ENCODE measurements around the gene TSPAN10.
"Not testable (repeated sequence)": the region's sequence is repeated elsewhere in the genome, so short reads cannot be mapped to it uniquely, and the experiment has no call there.

Gene TSPAN10

DNA sequence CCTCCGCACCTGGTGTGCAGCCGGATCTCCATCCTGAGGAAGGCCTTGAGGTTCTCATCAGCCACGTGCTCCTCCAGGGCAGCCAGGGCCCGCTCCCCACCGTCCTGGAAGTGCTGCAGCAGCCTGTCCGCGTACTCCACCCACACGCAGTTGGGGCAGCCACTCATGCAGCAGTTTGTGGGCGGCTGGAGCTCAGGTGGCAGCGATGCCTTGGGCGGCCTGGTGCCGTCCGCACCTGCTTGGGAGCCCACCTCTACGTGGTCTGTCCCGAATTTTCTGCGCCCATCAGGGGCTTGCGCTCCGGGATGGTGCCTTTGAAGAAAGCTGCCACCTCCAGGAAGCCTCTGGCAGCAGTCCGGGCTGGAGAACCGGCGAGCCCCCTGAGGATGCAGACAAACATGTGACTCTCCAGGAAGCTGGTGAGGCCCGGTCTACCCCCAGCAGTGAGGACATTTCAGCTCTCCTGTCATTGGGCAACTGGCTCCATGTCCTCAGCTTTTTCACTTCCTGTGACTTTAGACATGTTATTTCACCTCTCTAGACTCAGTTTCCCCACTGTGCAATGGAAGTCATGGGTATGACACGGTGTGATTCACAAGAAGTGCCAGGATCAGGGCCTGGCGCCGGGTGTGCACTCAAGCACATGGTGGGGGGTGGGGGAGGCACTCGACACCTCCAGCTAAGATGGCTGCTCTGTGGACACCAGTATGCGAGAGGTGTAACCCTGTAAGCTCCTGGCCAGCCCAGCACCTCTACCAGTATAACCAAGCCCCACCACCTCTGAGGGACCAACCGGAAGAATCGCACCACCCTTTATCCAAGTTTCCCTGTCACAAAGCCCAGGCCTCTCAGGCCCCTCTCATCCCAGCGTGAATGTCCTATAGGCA lies 28.5 kb downstream of the TSPAN10 start:
- no peak for DNase-seq

DNA sequence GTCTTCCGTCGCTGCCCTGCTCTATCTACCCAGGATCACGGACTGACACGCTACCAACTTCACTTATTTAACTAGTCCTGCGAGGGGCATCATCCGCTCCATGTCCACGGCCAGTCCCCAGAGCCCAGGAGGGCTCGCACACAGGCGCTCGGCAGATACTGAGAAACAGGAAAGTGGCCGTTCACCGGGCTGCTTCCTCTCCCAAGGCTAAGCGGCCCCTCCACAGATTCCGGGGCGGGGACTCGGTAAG lies 29.0 kb downstream of the TSPAN10 start:
- DNase-seq, result no peak

DNA sequence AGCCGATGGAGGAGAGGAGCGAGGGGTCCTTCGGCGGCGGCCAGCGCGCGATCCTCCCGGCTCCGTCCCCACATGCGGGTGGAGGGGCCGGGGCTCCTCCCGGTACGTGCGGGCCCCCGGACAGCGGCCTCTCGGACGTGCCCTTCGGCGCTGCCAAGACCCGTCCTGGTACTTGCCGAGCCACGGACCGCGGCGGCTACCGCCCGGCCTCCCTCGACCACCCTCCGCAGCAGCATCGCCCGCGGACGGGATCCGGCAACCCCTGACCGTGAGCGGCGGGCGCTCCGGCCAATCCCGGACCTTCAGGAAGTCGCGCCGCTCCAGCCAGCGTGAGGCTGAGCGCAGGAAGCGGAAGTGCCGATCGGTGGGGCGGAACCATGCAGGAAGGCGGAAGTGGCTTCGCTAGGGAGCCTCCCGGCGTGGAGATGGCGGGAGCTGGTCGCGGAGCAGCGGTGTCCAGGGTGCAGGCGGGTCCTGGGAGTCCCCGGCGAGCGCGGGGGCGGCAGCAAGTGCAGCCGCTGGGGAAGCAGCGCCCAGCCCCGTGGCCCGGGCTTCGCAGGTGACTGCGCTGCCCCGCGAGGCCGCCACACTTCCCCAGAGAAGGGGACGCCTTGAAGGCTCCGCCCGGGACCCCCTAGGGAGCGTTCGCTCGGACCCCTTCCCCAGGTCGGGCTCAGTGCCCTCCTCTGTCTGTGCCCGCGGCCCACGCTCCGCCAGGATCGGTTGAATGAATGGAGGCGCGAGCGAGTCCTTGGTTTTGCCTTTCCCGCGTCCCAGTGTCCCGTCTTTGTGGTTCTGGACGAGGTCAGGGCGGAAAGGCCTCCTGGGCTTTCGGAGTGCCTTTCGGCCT lies 29.6 kb downstream of the TSPAN10 start, which contains the start of the genes CCDC137 and OXLD1:
Gene CCDC137 (plus strand): TSS at position 396 of the 850 bp plus-strand sequence. CDS start 30 bp downstream, at position 426.
Gene OXLD1 (minus strand): TSS at position 264 of the 850 bp plus-strand sequence. CDS start 28 bp downstream, at position 236.
- peak; percentile 93 for DNase-seq

DNA sequence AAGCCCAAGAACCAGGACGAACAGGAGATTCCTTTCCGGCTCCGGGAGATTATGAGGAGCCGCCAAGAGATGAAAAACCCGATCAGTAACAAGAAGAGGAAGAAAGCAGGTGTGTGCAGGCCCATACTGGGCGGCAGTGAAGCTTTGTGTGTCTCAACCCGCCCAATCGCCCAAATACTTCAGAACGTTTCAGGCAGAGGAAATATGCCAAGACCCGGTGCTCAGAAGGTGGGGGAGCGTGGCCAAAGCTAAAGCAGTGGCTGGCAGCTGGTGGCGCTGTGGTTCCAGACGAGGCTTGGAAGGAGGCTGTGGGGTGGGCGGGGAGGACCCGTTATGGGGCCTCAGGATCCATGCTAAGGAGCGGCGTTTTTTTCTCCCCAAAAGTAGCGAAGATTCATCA lies 30.8 kb downstream of the TSPAN10 start:
- no peak for DNase-seq

DNA sequence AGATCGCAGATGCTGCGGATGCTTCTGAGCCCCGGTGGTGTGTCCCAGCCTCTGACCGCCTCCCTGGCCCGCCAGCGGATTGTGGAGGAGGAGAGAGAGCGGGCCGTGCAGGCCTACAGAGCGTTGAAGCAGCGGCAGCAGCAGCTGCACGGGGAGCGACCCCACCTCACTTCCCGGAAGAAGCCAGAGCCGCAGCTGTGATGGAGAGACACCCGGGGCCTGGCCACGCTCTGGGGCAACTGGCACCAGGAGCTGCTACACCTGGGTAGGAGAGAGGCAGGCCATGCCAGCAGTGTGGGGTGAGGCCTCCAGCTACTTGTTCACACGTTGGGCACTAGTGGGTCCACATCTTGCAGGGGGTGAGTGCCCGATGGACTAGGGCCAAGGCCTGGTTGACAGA lies 35.5 kb downstream of the TSPAN10 start:
- DNase-seq, result no peak

DNA sequence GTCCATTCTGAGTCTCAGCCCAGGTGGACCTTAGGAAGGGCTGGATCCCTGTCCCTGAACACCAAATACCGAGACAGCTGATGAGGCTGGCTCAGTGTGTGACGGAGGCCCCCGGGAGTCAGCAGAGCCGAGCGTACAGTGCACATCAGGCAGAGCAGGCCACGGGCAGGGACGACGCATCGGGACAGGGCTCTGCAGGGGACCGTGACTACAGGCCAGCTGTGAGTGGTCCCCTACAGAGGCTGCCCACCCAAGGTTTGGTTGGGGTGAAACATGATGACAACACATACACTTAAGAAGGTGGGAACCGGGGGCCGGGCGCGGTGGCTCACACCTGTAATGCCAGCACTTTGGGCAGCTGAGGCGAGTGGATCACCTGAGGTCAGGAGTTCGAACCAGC lies 36.0 kb downstream of the TSPAN10 start:
- no peak for DNase-seq

DNA sequence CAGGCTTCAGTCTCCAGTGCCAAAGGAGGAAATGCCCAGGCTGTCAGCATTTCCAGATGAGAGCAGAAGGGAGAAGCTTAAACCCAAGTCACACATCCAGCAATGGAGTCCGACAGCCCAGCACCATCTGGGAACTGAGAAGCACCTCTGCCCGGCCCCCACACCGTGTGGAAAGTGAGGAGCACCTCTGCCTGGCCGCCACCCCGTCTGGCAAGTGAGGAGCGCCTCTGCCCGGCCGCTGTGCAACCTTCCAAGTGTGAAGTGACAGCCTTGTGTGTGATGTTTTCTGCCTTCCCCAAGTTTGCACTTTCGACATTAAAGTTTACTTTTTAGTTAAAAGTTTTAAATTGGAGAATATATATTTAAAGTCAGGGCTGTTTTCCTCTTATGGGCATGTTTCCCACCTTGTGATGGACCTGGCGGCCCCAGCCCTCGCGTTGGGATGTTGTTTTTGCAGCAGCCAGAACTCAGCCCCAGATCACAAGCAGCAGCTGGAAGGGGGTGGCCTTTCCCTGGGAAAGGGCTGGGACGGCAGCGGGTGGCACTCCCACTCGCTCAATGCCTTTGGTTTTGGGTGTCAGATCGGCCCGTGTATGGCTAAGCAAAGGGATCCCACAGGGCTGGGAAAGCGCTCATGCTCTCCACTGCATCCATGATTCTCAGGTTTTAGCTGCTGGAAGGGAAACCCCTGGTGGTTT lies 36.7 kb downstream of the TSPAN10 start:
- no peak for DNase-seq

DNA sequence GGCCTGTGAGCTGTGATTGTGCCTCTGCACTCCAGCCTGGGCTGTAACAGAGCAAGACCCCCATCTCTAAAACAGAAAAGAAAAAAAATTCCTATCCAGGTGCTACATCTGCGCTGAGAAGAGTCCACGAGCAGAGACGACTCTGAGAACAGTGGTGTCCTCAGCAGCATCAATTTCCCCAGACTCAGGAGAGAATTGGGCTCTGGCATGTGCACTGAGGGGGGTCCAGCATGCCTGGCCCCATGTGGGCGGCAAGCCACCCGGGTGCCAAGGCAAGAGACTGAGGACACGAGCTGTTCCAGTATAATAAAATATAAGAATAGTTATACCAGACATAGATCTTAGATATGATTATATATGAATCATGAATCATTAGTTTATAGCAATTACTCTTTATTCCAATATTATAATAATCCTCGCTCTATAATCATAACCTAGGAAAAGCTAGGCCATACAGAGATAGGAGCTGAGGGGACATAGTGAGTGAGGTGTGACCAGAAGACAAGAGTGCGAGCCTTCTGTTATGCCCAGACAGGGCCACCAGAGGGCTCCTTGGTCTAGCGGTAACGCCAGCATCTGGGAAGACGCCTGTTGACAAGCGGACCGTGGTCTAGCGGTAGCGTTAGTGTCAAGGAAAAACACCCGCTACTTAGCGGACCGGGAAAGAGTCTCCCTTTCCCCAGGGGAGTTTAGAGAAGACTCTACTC lies 38.7 kb downstream of the TSPAN10 start:
- DNase-seq, result not testable (repeated sequence)

DNA sequence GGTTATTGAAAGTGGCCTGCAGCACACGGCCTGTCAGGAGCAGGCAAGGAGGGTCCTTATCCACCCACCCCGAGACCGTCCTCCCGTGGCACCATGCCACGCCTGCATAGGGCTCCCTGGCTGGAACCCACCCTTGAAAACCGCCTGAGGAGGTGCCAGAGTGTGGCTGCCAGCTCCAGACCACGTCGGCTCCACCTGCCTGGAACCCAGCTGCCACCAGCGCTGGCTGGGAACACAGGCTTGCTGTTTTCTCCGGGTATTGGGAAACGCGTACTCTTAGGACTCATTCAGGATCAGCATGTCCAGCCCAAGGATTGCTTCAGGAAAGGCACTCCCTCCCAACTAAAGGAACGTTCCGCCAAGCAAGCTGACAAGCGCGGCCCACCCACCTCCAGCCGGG lies 39.9 kb downstream of the TSPAN10 start:
- no peak for DNase-seq

DNA sequence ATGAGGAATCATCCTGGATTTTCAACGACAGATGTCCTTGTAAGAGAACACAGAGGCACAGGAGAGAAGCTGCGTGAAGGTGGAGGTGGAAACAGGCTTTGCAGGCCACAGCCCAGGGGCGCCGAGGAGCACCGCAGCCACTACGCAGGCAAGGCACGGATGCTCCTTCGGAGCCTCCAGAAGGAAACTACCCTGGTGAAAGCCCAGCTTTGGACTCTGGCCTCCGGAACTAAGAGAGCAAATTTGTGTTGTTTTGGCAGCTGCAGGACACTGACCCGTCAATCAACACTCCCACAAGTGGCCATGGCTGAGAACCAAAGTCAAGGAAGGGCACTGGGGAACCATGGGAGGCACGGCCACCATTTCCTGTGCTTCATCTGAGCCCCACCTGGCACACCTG lies 43.2 kb downstream of the TSPAN10 start:
- DNase-seq, result no peak

DNA sequence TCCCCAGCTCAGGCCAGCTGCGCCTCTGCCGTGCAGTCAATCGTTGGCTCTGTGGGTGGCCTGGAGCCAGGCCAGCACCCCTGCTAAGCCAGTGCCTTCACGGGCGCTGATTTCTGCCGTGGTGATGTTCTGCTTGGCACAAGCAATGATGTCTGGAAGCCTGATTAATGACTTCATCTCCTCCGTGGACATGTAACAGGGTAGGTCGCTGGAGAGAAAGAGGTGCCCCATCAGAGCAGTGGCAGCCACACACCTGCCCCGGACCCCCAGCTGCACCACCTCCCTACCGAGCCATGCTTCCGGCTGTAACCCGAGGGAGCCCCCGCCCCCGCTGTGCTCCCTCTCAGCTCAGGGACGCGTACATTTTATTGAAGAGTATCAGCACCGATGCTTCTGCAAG lies 44.7 kb downstream of the TSPAN10 start:
- no peak for DNase-seq

DNA sequence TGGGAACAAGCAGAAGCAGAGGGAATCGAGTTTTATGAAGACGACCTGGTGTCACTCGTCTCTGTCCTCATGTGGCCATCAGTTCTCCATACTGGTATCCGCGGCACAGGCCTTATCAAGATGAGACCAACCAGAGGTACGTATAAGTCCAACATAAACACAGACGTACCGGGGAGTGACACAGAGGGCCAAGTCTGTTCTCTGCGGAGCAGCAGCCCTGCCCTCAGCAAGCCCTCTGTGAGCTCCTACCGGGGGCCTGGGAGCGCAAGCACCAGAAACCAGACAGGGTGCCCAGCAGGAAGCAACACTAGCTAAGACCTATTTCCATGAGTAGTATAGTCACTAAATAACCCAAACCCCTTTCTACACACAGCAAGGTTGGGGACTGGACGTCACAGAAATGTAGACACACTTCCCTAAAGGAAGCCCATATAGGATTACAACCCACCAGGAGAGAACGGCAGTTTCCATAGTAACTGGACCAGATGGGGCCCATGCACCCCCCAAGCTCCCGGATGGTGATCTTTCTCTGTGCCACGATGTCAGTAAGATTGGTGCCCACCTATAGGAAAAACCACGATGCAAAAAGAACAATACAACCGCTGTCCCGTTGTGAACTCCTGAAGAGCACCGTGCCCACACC lies 45.7 kb downstream of the TSPAN10 start:
- DNase-seq, result no peak

DNA sequence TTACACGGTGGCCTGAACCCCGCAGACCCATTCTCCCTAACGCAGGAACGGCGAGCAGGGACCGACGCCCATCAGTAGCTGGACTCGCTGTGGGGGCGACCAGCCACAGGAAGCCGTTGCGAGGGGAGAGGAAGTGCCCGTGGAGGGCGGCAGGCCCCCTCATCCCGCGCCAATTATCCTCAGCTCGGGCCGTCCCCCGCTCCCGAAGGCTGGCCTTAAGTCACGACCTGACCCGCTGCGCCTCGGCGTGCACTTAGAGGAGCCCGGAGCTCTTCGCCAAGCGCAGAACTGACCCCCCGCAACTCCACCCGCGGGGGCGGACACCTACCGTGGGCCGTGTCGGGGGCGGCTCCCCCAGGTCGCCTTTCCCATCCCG lies 46.2 kb downstream of the TSPAN10 start:
- no peak for DNase-seq

DNA sequence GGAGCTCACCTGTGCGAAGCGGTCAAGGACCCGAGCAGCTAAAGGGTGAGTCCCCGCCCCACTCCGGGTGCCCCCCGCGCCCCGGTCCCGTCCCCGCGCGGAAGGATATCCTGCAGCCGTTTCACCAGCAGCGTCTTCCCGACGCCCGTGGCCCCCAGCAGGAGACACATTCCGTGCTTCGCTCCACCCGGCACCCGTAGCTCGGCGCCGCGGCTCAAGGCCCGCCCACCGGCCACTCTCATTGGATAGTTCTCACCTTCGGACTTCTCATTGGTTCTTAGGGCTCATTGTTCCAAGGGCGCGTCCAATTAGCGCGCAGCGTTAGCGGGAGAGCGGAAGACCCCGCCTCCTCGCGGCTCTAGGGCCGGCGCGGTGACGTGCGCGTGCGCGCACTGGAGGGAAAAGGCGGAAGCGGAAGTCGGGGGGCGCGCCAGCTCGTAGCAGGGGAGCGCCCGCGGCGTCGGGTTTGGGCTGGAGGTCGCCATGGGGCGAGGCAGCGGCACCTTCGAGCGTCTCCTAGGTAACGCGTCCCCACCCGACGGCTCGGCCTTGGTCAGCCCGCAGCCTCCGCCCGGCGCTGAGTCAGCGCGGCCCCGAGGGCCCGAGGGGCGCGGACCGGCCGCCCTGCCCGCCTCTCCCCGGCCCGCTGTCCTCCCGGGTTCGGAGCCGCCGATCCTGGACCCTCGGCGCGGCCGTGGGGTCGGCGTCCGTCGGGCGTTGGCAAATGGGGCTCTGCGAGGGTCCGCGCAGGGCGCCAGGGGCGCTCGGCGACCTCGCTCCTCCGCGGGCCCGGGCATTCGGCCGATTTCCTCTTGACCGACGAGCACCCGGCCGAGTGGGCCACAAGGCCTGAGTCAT lies 46.8 kb downstream of the TSPAN10 start, which contains the start of the genes ARL16 and HGS:
Gene ARL16 (minus strand): TSS at position 214 of the 858 bp plus-strand sequence. CDS start 44 bp downstream, at position 170.
Gene HGS (plus strand): TSS at position 428 of the 858 bp plus-strand sequence. CDS start 56 bp downstream, at position 484.
- DNase-seq, result peak; percentile 93

DNA sequence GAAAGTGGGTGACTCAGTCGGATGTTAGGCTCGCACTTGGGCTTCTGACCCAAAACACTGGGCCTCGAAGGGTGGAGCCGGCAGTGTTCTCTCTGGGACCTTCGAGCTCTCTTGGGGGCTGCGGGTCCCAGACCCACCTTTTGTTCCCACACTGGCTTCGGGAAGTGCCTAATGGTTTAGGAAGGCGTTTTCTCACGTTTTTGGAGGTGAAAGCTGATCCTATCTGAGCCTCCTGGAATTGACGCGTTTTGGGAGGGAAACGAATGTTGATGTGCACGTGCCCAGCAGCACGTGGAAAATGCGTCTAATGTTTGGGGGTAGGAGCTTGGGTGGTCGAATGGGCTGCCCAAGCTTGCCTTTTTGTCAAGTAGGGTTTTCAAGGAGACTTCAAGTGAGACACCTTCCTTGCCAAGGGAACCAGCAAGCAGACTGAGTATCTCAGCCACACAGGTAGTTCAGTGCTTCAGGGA lies 47.5 kb downstream of the TSPAN10 start:
- DNase-seq, result no peak

DNA sequence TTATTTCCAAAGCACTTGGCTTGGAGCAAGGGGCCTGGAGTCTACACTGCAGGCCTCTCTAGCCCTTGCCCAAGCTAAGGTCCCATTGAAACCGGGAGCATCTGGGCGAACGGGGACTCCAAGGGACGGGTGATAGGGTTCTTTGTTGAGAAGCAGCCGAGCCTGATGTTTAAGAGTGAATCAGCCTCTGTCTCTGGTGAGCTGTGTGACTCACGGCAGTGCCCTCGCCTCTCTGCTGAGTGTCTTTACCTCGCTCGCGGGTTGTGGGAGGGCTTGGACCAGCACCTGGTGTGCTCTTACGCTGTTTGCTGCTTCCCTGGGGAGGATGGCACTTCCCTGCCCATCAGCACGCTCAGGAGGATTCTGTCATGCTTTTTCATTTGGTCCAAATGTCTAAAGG lies 48.1 kb downstream of the TSPAN10 start:
- no peak for DNase-seq

DNA sequence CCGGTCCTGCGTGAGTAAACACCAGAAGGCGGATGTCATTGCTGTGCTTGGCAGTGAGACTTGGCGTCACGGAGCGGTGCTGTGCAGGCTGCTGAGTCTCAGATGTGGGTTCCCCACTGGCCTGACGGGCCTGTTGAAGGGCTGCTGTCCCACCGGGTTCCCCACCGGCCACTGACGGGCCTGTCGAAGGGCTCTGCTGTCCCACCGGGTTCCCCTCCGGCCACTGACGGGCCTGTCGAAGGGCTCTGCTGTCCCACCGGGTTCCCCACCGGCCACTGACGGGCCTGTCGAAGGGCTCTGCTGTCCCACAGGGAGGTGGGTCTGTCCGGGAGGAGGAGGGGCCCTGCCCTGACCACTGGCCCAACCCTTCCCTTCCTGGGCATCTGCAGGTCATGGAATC lies 49.6 kb downstream of the TSPAN10 start:
- DNase-seq, result no peak

DNA sequence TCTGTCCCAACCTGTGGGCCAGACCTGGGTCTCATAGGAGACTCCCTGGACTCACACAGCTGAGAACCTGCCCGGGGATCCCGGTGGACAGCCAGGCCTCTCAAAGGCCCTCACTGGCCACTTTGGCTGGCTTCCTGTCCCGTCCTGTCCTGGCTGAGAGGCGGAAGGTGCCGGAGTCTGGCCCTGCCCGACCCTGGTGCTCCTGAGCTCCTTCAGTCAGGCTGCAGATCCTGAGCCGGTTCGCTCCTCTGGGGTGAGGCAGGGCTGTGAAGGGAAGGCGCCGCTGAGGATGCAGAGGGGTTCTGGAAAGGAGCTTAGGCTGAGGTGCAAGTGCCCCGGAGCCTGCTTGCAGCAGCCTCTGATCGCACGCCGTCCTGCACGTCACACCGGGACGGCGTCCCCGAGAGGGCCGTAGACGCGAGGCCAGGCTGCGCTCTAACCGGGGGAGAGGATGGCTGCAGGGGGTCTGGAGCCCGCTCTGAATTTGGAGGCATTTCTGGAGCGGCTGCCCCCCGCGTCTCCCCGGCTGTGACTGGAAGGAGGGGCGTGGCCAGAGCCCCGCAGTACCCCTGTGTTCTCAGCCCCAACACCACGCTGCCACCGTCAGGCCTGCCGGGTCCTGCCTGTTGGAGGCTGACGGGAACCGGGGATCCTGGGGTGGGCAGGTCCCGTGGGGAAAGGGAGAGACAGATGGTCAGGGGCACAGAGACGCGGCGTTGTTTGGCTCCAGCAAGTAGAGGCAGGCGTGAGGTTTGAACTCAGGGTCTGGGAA lies 51.0 kb downstream of the TSPAN10 start:
- DNase-seq, result no peak

DNA sequence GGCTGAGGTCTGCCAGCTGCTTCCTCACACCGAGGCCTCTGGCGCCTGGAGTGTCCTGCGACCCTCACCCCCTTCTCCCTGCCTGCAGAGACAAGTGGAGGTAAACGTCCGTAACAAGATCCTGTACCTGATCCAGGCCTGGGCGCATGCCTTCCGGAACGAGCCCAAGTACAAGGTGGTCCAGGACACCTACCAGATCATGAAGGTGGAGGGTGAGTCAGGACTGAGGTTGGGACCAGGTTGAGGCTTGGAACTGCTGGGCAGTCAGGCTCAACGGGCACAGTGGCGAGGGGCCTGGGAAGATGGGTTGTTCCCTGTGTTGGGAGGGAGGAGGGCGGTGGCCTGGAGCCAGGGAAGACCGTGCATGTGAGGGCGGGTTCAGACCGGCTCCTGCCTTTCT lies 51.6 kb downstream of the TSPAN10 start:
- DNase-seq, result no peak

DNA sequence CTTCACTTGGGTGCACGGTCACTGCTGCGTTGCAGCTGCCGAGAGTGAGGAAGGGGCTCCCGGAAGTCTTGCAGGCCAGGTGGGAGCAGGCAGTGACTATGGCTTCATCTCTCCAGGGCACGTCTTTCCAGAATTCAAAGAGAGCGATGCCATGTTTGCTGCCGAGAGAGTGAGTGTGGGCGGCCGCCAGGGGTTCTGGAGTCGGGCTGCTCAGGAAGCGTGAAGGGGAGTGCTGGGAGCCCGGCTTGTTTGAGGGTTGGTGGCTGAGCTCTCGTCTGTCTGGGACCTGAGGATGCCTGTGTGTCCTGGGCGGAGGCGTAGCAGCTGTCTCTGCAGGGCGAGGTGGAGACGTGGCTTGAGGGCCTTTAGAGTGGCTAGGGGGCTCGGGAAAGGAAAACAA lies 53.1 kb downstream of the TSPAN10 start:
- DNase-seq, result no peak

Data from activated gamma-delta T cell (primary cell).